ENCODE data around the gene HSPB9.
"Not testable (repeated sequence)": the region's sequence is repeated elsewhere in the genome, so short reads cannot be mapped to it uniquely, and the experiment has no call there.

HSPB9 gene

DNA sequence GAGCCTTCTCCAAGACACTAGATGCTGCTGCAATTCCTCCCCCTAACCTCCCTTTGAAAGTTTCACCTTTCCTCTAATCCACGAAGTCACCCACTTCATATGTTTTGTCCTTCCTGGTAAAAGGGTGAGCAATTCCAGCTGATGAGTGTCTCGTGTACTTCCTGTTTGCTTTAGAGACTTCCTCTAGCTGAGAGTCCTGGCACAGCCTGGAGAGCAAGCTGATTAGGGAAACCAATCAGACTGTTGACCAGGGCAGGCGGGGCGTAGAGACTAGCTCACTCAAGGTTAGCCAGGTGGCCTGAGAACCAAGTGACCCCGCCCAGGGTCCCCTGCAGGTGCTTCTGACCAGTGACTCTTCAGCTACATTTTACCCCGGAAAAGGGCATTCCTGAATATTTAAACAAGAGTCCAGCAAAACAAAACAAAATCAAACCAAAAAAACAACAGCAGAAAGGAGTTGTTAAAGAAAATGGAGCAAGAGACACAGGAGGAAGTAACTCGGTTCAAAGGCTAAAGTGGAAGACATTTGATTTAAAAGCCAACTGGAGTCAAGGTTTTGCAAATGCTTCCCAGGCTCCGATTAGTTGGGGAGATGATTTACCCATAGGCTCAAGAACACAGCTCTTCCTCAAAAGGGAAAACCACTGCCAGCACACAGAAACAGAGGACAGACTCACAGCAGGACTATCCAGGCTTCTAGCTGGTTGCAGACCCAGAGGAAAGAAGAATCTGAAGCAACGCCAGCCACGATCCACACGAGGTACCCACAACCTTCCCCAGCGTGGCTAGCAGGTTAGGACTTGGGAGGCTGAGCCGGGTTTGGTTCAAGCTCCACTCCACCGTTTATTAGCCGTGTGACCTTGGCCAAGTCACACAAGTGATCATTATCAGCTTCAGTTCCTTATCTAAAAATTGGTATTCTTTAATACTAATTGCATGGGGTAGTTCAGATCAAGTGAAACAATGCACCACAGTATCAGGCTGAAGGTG is 13.4 kb downstream of the HSPB9 start:
- DNase-seq (ENCODE audit: low read depth), result no peak
- TF ChIP-seq, protein P1, sequence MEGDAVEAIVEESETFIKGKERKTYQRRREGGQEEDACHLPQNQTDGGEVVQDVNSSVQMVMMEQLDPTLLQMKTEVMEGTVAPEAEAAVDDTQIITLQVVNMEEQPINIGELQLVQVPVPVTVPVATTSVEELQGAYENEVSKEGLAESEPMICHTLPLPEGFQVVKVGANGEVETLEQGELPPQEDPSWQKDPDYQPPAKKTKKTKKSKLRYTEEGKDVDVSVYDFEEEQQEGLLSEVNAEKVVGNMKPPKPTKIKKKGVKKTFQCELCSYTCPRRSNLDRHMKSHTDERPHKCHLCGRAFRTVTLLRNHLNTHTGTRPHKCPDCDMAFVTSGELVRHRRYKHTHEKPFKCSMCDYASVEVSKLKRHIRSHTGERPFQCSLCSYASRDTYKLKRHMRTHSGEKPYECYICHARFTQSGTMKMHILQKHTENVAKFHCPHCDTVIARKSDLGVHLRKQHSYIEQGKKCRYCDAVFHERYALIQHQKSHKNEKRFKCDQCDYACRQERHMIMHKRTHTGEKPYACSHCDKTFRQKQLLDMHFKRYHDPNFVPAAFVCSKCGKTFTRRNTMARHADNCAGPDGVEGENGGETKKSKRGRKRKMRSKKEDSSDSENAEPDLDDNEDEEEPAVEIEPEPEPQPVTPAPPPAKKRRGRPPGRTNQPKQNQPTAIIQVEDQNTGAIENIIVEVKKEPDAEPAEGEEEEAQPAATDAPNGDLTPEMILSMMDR (IDR thresholded peaks at IDR 0.05; ENCODE audit: low read depth, low read length, missing control alignments), result no peak
- H3K4me3 ChIP-seq (ENCODE audit: low read depth, low read length), result no peak overlapping the region

DNA sequence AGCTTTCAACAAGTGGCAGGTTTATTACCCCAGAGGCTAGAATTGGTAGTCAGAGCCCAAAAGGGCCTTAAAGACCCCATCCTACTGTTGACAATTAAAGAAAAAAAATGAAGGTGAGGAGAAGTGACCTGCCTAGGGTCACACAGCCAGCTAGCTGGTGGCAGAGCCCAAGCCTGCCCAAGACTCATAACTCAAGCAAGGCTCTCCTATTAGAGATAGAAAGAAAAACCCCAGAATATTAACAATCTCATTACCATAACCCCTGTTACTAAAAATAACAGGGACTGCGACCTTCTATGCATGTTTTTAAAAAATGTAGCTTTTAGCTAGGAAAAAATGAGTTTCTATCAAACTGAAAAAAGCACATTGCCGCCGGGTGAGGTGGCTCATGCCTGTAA is 14.0 kb downstream of the HSPB9 start:
- TF ChIP-seq, protein P1 (IDR thresholded peaks at IDR 0.05; ENCODE audit: low read depth, low read length, missing control alignments), result no peak
- no peak overlapping the region for H3K4me3 ChIP-seq (ENCODE audit: low read depth, low read length)
- no peak for DNase-seq (ENCODE audit: low read depth)

DNA sequence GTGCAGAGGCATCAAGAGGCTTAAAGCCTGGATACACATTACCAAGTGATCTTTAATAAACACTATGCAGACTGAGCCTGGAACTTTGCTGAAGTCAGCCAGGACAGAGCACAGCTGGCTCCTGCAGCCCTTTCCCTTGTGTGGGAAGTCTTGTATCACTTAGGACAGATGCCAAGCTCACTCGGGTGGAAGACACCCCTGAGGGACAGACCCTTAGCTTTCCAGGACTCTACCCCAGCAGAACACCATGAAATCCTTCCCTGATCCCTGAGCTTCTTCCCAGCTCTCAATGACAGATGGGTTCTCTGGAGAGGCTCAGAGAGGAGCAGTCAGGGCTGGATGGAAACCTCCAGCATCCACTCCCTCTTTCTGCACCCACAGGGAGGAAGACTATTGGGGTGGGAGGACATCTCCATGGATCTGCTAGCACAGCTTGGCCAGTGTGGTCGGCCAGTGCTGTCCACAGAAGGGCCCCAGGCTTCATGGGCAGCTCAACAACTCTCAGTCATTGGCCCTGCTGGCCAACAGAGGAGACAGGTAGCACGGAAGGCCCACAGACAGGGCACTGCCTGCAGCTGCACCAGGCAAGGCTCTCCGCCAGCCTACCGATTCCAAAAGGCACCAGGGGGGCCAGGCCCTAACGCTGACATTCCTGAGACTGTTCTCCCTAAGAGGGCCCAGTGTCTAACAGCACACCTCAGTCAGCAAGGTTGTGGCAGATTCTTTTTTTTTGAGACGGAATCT is 16.3 kb downstream of the HSPB9 start:
- DNase-seq (ENCODE audit: low read depth), result no peak
- TF ChIP-seq, protein P1 (IDR thresholded peaks at IDR 0.05; ENCODE audit: low read depth, low read length, missing control alignments), result no peak
- H3K4me3 ChIP-seq (ENCODE audit: low read depth, low read length), result no peak overlapping the region

DNA sequence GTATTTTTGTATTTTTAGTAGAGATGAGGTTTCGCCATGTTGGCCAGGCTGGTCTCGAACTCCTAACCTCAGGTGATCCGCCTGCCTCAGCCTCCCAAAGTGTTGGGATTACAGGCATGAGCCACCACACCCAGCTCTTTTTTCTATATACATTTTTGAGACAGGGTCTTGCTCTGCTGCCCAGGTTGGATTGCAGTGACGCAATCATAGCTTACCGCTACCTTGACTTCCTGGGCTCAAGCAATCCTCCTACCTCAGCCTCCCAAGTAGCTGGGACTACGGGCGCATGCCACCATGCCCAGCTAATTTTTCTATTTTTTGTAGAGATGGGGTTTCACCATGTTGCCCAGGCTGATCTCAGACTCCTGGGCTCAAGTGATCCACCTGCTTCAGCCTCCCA is 18.1 kb downstream of the HSPB9 start:
- not testable (repeated sequence) for H3K4me3 ChIP-seq (ENCODE audit: low read depth, low read length); DNase-seq (ENCODE audit: low read depth)

DNA sequence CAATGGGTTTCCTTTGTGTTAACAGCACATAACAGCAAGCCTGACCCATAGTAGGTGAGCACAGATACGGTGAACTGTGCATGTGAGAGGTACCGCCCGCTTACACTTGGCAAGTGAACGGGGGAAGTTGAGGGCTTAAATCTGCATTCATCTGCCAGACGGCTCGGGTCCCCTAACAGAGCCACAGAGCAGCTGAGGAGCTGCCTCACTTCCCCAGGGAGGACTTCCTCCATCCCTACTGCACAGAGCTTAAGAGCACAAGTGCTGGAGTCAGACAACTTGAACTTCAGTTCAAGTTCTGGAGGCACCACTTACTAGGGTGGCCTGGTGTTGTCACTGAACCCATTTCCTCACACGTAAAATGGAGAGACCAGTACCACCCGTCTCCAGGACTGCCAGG is 18.8 kb downstream of the HSPB9 start:
- no peak overlapping the region for H3K4me3 ChIP-seq (ENCODE audit: low read depth, low read length)
- DNase-seq (ENCODE audit: low read depth), result no peak
- TF ChIP-seq, protein P1 (IDR thresholded peaks at IDR 0.05; ENCODE audit: low read depth, low read length, missing control alignments), result no peak

DNA sequence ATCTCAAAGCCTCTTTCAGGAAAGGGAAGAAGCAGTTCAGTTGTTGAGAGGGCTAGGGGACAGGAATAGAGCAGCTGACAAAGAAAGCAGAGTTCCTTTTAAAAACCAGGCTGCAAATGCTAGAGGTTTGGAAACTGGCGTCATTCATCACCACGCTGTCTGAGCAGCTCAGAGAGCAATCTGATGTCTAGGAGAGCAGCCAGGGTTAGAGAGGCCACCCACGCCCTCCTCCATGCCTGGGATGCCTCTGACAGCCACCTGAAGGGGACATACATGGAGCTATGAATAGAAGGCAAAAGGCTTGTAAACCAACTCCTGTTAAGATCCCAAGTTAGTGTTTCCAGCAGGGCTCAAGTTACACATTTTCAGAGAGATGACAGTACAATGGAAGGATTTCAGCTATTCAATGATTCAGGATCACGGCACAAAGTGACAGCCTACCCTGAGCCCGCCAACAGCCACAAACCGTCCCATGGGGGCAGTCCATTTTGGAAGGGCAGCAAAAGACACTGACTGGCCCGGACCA is 19.8 kb downstream of the HSPB9 start:
- H3K4me3 ChIP-seq (ENCODE audit: low read depth, low read length), result no peak overlapping the region
- TF ChIP-seq, protein P1 (IDR thresholded peaks at IDR 0.05; ENCODE audit: low read depth, low read length, missing control alignments), result no peak
- DNase-seq (ENCODE audit: low read depth), result no peak

DNA sequence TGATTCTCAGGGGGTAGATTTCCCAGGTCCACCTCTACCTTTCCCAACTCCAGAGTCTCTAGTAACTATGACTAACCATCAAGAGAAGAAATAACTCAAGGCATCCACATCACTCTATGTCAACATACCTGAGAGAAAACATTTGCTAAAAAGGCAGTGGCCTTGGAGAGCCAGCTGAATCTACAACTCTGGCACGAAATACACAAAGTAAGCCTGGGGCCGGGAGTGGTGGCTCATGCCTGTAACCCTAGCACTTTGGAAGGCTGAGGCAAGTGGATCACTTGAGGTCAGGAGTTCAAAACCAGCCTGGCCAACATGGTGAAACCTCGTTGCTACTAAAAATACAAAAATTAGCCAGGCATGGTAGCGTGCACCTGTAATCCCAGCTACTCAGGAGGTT is 20.5 kb downstream of the HSPB9 start:
- not testable (repeated sequence) for DNase-seq (ENCODE audit: low read depth); H3K4me3 ChIP-seq (ENCODE audit: low read depth, low read length)
